Daoy (cell line): ENCODE measurements around the gene RHBDF1. TPM values are rescaled to one million over a fixed set of nuclear protein-coding genes. Genes with fewer than 3 reads are reported as not detected.
A peak's percentile ranks its signal among the peaks of the same experiment; 100 is the strongest.

Experiments
- DNase-seq: peaks from one replicate; pipeline ENCODE4 v3.0.0-alpha.2; 2015; ENCODE audit warnings: low read depth
- total RNA-seq: library from RNA; depleted of rRNA; stranded (reverse); fragments of >200 nt; shearing (Covaris generic); gene quantifications from 2 replicates; pipeline ENCODE4 v1.2.3, GENCODE V29; 2014

RHBDF1 gene
- total RNA-seq, 1 experiment from 2014 or later, result 9.3 TPM

DNA sequence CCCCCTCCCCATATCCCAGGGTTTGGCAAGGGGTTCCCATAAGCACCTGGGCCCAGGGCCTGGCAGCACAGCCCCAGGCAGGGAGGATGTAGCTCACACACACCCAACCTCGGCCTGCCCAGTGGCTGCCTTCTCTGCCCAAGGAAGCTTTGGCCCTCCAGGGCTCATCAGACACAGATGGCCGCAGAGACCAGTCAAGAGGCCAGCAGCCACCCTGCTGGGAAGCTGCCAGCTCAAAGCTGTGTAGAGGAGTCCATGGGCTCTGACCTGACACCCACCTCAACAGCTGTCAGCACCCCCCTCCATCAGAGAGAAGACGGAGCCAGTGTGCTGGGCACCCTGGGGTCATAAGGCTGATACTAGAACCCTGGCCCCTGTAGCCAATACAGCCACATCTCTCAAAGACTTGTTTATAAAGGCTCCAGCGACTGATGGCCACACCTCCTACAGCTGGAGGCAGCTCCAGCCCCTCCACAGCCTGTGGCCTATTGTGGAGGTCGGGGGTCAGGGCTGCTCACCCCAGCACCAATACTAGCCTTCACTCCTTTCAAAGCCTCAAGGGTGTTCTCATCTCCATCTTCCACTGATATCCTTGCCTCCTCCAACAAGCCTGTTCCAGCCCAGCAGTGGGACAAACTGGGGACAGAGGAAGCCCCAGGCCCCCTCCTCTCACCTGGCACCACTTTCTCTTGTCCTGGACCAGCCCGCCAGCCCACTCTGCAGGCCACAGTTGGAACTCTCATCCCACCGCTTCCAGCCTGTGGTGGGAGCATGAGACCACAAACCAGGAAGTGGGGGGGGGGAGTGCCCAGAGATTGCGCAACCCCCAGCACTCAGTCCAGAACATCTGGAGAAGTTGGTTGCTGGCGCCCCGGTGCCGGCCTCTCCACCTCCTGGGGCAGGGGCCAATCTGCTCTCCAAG, 3.4 kb upstream of the RHBDF1 start:
- peak; percentile 86 for DNase-seq

DNA sequence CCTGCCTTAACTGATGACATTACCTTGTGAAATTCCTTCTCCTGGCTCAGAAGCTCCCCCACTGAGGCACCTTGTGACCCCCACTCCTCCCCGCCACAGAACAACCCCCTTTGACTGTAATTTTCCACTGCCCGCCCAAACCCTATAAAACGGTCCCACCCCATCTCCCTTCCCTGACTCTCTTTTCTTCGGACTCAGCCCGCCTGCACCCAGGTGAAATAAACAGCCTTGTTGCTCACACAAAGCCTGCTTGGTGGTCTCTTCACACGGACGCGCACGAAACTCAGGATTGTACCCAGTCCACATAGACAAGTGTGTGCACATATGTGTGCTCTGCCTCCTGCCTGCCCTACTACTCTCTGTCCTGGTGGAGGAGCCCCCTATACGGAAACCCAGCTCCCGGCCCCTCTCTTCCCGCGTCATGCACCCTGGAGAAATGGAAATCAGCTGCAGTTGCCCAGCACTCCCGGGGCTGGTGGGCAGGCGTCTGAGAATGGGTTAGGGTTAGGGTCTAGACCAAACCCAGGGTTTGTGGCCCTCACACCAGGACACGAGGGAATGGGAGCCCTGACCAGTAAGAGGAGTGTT, 2.4 kb upstream of the RHBDF1 start:
- DNase-seq, result no peak

DNA sequence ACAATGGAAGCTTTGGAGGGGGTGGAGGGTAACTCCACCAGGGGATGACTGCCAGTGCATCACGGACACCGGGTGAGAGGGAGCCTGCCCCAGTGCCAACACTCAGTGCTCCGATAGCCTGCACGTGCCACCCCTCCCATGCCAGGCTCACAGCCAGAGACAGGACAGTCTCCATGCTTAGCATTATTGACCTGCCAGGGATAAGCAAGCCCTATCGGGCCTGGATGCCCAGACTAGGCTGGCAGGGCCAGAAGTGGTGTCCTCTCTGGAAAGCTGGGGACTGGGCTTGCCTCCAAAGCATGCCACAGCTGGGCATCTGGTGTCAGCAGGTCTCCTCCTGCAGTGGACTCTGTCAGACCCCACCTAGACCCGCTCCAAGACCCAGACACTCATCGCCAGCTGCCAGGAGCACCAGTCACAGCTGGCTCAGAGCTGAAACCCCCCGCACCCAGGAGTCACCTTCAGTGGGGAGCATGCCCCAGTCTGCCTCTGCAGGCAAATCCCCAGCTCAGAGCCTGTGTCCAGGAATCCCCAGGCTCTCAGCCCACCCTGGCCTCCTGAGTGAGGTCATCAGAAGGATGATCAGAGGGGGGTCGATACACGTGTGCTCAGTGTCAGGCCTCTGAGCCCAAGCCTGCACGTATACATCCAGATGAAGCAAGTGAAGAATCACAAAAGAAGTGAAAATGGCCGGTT, 1.8 kb upstream of the RHBDF1 start:
- DNase-seq, result no peak

DNA sequence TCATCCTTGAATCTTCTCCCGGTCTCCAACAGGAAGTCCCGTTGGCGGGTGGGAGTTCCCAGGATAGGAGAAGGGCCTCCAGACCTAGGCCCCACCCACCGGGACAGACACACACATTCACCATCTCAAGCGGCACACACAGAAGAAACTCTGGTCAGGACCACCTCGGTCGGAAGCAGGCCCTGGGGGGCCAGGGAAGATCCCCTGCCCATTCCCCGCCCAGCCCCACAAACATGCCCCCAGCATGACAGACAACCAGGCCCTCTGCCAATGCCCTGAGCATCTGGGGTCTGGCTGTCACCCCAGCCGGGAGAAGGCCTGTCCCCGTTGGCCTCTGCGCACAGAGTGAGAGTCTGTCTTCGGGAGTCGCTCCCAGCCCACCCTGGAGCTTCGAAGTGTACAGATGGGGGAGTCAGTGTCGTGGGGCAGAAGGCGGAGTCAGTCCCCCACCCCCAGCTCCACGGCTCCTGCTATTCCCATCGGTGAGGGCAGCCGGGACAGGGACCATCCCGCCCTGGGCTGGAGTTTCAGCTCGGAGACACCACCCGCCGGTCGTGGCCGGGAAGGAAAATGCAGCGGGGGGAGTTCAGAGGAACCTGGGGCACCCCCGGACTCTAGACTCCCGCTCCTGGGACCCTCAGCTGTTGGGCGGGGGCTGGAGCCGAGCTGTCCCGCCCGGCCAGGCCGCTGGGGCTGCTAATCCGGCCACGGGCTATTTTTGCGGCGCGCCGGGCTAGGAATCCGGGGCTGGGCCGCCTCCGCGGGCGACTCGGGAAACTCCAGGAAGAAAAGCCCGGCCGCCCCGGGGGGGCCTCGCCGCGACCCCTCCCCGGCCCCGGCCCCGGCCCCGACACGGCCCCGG, 660 bp downstream of the RHBDF1 start:
- peak; percentile 81 for DNase-seq

DNA sequence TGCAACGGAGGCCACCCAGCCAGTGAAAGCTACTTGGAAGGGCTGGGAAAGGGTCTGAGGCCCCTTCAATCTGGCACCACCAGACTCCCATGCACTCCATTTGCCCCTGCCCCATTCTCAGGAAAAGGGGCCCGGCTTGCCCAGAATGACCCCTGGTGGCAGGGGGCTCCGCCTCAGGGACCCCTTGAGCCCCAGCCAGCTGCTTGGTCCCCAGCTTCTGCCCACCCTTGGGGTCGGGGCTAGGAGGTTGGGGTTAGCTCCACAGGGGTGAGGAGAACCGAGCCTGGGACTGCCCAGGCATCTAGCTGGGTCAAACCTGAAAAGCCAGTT, 1.3 kb downstream of the RHBDF1 start:
- no peak for DNase-seq

DNA sequence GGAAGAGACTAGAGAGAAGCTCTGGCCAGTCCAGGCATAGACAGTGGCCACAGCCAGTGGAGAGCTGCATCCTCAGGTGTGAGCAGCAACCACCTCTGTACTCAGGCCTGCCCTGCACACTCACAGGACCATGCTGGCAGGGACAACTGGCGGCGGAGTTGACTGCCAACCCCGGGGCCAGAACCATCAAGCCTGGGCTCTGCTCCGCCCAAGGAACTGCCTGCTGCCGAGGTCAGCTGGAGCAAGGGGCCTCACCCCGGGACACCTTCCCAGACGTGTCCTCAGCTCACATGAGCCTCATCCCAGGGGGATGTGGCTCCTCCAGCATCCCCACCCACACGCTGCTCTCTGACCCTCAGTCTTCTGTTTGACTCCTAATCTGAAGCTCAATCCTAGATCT, 3.2 kb downstream of the RHBDF1 start:
- DNase-seq, result no peak

DNA sequence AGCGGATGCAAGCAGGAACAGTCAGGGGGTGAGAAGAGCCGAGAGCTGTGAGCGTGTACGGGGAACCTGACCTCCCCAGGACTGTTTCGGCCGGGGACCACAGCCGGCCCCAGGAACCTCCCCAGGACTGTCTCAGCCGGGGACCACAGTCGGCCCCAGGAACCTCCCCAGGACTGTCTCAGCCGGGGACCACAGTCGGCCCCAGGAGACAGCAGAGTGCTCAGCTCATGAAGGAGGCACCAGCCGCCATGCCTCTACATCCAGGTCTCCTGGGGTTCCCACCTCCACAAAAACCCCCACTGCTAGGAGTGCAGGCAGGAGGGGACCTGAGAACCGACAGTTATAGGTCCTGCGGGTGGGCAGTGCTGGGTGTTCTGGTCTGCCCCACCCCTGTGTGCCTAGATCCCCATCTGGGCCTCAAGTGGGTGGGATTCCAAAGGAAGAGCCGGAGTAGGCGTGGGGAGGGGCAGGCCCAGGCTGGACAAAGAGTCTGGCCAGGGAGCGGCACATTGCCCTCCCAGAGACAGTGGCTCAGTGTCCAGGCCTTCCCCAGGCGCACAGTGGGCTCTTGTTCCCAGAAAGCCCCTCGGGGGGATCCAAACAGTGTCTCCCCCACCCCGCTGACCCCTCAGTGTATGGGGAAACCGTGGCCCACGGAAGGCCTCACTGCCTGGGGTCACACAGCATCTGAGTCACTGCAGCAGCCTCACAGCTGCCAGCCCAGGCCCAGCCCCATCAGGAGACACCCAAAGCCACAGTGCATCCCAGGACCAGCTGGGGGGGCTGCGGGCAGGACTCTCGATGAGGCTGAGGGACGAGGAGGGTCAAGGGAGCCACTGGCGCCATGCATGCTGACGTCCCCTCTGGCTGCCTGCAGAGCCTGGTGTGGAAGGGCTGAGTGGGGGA, 4.3 kb downstream of the RHBDF1 start:
- no peak for DNase-seq

DNA sequence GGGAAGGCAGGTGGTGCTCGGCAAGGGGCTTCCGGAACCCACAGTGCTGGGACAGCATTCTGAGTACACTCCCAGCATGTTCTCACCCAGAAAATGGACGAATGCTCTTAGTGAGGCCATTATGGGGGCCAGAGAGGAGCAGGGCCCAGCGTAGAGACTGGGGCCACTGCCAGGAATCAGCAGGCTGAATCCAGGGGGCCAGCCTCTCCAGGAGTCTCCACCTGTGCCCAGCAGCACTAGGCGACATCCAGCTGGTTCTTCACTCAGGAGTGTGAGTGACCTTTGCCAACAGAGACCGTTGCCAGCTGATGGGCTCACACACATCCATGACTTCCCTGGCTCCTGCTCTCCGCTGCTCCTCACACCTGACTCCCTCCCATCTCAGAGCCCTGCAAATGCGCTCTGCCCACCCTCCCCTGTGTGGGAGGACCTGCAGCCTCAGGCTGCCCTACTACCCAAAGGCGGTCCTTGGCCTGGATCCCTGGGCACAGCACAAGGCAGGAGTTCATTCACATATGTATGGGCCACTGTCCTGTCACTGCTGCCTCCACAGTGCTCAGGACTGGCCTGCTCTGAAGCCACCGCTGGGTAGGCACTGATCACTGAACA, 5.1 kb downstream of the RHBDF1 start:
- DNase-seq, result no peak

DNA sequence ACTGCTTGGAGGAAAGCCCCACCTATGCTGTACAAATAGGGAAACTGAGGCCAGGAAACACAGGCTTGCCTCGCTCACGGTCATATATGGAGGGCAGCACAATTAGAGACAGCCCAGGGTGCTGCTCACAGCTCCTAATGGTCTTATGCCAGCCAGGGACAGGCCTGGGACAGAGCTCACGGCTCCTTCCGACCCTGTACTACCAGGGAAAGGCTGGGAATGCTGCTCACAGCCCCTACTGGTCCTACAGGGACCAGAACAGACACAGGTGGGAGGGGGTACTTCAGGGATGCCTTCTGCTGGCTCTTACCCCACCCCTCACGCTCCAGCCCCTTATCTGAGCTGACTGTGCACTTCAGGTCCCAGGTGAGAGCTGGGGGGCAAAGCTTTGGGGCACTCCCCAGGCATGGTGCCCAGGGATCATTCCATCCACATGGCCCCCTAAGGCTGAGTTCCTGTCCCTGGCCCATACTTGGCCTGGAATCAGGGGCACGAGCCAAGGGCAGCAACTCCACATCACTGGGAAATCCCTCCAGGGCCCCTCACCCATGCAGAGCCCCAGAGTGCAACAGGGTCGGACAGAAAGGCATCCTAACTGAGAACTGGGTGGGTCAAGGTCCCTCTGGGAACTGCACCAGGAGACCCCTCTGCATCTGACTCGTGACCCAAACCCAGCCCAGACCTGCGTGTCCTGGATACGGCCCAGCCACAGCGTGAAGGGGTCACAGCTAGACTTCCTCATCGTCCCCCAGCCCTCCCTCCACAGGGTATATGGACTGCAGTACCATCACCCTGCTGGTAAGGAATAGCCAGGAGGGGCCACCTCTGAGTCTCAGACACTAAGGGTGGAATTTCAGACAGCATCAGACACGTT, 5.9 kb downstream of the RHBDF1 start:
- DNase-seq, result no peak

DNA sequence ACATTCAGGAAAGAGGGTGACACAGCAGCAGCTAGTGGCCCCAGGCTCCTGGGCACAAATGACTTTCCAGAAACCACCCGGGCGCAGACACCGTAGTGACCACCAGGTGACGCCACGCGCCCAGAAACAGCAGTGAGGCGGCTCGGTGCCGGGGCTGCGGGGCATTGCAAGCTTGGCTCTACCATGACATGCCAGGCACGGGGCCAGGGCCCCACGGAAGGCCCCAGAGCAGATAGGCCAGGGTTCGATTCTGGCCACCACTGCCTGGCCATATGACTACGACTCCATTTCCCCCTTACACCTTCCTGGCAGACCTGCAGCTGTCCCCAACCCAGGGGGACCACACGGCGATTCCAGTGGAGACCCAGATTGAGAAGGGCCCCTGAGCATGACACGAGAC, 6.7 kb downstream of the RHBDF1 start:
- DNase-seq, result peak; percentile 77

DNA sequence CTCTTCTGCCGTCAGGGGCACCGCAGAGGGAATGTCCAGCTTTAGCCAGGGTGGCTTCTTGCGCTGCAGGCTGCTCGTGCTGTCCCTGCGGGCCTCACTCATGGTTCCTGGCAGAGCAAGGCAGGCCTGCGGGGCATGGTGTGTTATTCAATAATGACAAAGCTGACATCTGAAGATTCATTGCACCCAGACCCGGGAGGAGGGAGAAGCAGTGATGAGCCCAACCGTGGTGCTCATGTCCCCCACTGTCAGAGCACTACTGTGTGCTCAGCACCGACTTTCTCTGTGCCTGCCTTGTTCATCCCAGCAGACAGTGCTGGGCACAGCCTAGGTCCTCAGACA, 7.5 kb downstream of the RHBDF1 start:
- DNase-seq, result no peak

DNA sequence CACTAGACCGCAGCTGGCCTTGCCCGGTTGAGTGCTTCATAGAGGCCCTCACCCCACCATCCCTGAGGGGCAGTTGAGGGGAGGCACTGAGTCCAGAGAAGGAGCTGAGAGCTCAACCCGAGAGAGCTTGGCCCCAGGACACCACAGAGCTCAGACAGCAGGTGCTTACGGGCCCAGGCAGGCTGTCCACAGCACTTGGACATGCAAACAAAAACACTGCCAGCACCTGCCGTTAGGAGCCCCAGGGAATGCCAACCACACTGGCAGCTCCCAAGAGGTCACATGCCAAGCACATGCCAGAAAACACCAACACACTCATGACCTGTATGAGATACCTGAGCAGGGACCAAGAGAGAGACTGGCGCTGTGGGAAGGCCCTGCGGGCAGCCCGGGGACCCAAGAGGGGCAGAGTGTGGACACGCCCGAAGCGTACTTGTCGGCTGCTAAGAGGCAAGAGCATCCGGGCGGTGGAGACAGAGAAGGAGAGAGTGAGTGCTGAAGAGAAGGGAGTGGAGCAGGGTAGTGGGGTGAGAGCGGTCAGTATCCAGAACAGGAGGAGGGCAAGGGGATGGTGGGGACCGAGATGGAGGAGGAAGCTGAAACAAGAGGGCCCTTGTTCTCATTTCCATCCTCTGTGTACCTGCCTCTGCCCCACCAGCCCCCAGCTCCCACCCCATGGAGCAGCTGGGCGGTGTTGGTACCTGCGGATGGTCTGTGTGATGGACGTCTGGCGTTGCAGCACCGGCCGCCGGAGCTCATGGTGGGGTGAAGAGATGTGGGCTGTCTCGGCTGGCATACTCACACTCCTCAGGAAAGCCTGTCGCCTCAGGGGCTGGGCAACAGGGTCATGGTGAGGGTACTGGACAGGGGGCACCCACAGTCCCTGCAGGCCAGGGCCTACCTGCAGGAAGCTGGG, 8.2 kb downstream of the RHBDF1 start:
- DNase-seq, result no peak

DNA sequence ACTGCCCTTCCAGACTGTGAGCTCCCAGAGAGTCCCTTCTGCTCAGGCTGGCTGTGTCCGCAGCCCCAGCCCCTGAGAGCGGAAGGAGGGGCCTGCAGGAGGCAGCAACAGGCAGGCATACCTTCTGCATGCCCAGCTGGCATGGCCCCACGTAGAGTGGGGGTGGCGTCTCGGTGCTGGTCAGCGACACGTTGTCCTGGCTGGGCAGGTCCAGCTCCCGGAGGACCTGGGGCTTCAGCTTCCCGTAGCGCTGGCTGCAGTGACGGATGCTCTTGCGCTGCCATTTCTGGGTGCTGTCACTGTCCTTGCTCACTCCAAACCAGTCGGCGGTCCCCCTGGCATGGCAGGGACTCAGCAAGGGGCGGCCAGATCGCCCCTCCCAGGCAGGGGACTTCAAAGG, 9.0 kb downstream of the RHBDF1 start:
- DNase-seq, result no peak

DNA sequence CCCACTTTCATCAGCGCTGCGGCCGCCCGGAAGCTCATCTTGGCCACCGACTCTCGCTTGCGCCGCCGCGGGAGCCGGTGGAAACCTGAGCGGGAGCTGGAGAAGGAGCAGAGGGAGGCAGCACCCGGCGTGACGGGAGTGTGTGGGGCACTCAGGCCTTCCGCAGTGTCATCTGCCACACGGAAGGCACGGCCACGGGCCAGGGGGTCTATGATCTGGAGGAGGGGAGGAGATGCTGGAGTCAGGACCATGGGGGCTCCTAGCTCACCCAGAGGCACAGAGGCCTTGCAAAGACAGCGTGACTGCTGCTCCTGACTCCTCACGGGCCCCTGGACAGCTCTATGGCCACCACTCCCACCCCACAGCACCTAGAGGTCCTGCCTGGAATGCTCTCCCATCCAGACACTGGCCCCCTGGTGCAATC, 9.5 kb downstream of the RHBDF1 start:
- no peak for DNase-seq

DNA sequence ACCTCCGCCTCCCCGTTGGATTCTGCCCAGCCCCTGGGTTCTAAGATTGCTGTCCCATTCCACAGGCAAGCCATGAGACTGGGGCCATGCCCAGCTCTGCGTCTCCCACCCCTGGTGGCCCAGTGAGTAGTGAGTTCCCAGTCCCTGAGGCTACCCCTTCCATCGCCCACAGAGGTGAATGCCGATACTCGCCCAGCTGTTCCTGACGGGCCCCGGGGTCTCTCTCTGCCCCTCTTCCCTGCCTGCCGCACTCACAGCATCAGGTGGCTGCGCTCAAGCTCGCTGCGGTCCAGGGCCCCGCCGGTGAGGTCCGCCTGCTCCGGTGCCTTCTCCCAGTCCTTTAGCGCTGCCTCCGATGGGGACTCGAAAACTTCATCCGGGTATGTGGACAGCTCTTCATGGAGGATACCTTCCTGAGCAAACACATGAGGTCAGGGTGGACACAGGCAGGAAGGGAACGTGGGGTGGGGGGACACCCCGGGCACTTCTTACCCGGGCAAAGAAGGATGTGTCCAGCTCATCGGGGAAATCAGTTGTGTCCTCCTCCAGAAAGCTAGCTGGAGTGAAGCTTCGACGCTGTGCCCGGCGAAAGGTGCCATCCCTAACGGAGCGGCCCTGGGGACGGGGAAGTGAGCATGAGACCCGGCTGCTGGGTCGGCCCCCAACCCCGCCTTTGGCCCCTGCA, 10.0 kb downstream of the RHBDF1 start:
- no peak for DNase-seq

DNA sequence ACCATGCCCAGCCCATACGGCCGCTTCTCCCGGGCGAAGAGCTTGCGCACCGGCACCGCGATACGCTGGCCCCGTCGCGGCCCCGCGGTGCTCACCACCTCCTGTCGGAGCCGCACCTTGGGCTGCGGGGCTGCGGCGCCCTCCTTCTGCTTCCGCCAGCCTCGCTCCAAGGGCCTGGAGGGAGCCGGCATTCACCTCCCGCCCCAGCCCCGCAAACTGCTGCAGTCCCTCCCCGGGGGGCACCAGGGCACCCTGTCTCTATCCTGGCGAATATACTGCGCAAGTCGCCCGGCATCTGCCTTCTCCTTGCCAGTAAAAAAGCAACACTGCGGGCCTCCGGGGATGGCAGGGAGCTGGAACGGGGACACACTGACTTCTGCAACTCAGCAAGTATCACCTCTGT, 10.6 kb downstream of the RHBDF1 start:
- no peak for DNase-seq

DNA sequence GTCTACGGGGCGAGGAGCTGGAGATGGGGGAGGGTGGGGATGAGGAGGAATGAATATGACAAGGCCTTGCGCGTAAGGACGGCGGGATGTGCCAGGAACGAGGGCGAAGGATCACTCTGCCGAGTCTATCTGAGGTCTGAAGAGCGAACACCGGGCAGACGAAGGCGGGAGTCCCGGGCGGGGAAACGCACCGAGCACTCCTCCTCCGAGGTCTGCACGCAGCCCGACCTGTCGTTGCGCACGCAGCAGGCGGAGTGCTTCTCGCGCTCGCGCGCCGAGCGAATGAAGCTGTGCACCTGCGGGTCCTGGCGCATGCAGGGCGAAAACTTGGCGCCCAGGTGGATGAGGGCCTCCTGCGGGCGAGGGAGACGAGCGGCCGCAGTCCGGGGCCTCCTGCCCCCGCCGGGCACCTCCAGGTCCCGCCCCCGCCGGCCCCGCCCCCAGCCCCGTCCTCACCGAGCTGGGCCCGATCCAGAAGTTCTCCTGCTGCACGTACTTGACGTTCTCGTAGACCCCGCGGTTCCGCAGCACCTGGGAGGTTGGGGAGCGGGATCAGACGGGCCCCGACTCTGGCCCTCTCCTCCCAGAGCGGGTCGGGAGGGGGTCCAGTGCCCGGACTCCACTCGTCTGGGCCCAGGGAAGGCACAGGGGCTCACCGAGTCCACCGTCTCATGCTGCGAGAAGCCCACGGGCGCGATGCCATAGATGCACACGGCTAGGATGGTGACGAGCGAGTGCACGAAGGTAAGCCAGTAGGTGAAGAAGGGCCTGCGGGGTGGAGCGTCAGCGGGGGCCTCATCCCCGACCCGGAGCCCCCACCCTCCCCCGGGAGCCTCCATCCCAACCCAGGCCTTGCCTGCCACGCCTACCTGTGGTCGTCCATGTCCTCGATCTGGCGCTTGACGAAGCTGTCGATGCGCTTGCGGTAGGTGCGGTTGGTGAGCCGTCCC, 11.2 kb downstream of the RHBDF1 start:
- DNase-seq, result no peak
